Urinary bladder (tissue), 4 donors: ENCODE measurements around the gene GFER. TPM values are rescaled to one million over a fixed set of nuclear protein-coding genes. Genes with fewer than 3 reads are reported as not detected.
A peak's percentile ranks its signal among the peaks of the same experiment; 100 is the strongest.
"Not testable (repeated sequence)": the region's sequence is repeated elsewhere in the genome, so short reads cannot be mapped to it uniquely, and the experiment has no call there.

ENCODE experiments used
- DNase-seq: peaks from one replicate; pipeline ENCODE4 v3.0.0-alpha.2; 2015; ENCODE audit errors: extremely low spot score
- H3K27ac ChIP-seq: one replicate; pipeline ENCODE4 v1.5.1; 2013; ENCODE audit warnings: low read depth, mild to moderate bottlenecking, moderate library complexity
- H3K36me3 ChIP-seq: one replicate; pipeline ENCODE4 v1.6.1; 2013; ENCODE audit warnings: mild to moderate bottlenecking, moderate library complexity; ENCODE audit not compliant: insufficient read depth
- H3K4me1 ChIP-seq: one replicate; pipeline ENCODE4 v1.6.1; 2013; ENCODE audit warnings: mild to moderate bottlenecking, moderate library complexity; ENCODE audit not compliant: insufficient read depth
- H3K4me3 ChIP-seq: one replicate; pipeline ENCODE4 v1.5.1; 2013; ENCODE audit warnings: low read depth, low read length
- WGBS: extraction: QIAGEN DNeasy Blood & Tissue Kit; methylation state at CpG from one replicate; pipeline ENCODE4 v1.1.7; 2013; 5-methylcytosine and 5-hydroxymethylcytosine counted together
- polyA plus RNA-seq: library from polyadenylated mRNA; stranded (reverse); fragments of 200-250 nt; gene quantifications from one replicate; pipeline ENCODE4 v1.2.3, GENCODE V29; 2013
- total RNA-seq: library from RNA; depleted of rRNA; stranded (reverse); fragments of >200 nt; gene quantifications from one replicate; pipeline ENCODE4 v1.2.3, GENCODE V29; 2014
- donor health status: healthy with polysubstance abuse.
- donor health status: healthy.

Gene GFER
- total and polyA plus RNA-seq, 2 donors = 7.7 to 27.8 TPM

DNA sequence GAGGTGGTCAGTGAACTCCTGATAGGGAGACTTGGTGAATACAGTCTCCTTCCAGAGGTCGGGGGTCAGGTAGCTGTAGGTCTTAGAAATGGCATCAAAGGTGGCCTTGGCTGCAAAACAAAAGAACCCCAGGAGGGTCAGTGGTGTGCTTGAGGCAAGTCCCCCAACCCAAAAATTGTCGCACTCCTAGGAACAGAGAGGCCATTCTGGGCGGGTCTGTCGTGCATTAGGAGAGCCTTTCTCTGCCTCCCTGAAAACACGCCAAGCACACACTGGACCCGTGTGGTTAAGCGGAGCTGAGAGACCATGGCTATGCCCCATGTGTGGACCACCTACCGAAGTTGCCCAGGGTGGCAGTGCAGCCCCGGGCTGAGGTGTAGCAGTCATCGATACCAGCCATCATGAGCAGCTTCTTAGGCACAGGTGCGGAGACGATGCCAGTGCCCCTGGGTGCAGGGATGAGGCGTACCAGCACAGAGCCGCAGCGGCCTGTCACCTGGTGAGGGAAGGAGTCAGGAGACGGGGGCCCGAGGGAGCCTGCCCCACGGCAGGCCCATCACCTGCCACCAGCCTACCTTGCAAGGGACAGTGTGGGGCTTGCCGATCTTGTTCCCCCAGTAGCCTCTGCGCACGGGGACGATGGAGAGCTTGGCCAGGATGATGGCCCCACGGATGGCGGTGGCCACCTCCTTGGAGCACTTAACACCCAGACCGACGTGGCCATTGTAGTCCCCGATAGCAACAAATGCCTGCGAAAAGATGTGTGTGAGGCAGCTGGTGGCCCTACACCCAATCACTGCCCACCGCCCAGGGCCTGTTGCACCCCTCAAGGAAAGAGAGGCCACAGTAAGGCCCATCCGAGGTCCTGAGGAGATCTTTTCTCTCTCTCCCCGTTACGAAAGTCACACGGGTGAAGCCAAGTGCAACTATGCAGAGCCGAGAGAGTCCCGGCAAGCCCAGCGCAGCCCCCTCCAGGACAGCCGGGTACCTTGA lies 21.5 kb upstream of the GFER start:
- not testable (repeated sequence) for H3K4me1 ChIP-seq, DNase-seq, H3K36me3 ChIP-seq, H3K4me3 ChIP-seq, H3K27ac ChIP-seq
- WGBS = 89% methylated on average over 37 of the region's 37 CpGs

DNA sequence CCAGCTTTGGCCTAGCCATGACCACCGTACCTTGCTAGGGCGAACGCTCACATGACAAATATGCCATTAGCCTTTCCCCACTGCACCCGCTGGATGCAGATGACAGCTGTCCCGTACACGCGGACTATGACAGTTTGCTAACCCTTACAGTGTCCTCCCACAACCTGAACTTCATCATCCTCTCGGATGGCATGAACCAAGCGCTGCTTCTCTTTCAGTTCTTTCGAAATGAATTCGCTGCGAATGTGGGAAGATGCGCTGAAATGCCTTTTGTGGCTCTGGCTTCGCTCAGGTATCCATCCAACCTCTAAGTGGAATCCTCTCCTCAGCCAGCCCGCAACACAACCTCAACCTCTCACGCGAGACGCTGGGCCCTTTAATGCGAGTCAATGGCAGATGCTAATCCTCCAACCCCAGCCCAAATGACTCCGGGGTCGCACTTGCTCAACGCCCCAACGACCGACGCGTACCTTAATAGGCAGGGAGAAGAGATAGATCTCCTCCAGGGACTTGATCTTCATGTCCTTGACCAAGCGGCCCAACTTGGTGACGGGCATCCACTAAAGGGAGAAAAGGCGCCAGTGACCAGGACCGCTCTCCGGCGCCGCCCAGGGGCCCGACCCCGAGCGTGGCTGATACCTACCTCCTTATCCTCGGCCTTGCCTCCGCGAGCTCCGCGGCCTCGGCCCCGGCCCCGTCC lies 20.0 kb upstream of the GFER start:
- WGBS = 9% methylated on average over 44 of the region's 44 CpGs

DNA sequence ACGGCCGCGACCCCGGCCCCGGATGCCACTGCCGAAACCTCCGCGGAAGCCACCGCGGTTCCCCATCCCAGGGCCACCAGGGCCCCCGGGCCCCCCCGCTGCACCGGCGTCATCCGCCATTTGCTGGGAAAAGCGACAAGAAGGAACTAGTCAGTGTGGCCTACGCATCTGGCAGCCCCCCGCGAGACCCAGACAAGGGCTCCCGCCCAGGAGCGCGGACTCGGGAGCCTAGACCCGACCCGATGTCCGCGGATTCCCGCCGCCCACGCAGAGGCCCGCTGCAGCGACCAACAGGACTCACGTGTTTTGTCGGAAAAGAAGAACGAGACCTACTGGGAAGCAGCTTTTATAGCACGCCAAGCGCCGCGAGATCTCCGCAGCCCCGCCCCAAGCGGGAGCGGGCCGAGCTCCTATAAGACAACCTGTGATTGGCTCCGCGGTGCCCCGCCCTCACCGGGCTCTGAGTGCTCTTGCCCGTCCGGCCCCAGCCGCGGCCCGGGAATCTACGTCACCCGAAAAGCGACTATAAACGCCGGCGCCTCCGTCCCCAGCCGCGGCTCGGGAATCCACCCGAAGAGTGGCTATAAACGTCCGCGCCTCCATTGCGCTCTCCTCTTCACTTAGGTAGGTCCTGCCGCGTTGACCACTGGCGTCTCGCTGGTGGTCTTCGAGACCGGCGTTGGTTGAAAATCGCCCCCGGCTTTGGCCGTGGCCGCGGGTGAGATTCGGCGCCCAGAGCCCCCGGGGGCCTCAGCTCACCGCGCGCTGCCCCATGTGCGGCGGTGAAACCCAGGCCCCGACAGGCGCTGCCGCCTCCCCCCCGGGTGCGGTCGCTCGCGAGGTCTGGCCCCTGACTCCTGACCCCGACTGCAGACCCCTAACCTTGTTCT lies 19.2 kb upstream of the GFER start, which contains the start of gene RPS2:
Gene RPS2 (minus strand): TSS at position 321 of the 890 bp plus-strand sequence. CDS start 201 bp downstream, at position 120.
- under 1% methylated on average over 97 of the region's 97 CpGs for WGBS
- Histone ChIP-seq H3K36me3 (no peaks in the 10 kb centered on the region), H3K4me1 (no peaks in the 10 kb centered on the region), H3K4me3 (peak within 1 kb of the TSS; percentile 68), H3K27ac (peak within 1 kb of the TSS; percentile 90)
- DNase-seq = peak; percentile 96

More for the DNA sequence above, 20.0 kb upstream of the GFER start:
- H3K4me1 ChIP-seq = no peaks in the 10 kb centered on the region
- H3K4me3 ChIP-seq = peak overlapping the region; percentile 51
- no peaks in the 10 kb centered on the region for H3K36me3 ChIP-seq
- peak overlapping the region; percentile 89 for H3K27ac ChIP-seq
- DNase-seq = no peak

DNA sequence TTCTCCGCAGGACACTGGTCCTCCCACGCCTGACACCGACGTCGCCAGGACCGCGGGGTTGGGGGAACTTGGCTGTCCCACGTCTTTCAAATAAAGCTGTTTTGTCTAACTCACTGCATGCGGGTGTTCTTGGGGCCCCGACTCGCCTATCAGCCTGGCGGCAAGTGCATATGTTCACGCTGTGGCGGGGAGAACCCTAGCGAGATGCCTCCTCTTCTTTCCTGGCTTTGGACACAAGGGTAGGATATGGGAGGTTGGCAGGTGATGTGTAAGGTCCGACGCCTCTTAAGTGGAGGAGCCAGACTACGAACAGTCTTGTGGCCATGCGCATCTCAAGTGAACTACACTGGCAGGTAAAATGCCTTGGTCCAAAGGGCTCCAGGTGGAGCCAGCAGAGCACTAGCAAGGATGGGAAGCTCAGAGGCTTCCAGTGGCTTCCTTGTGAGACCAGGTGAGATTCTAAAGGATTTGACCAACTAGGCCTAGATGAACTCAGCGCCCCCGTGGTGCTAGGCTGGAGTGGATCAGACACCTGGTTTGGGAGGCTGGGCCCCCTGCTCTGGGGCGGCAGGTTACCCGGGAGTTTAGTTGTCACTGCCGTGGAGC lies 18.5 kb upstream of the GFER start:
- peak overlapping the region; percentile 90 for H3K27ac ChIP-seq
- WGBS = 22% methylated on average over 24 of the region's 24 CpGs
- H3K4me1 ChIP-seq = no peaks in the 10 kb centered on the region
- DNase-seq = no peak
- H3K4me3 ChIP-seq = peak overlapping the region; percentile 68
- no peaks in the 10 kb centered on the region for H3K36me3 ChIP-seq

DNA sequence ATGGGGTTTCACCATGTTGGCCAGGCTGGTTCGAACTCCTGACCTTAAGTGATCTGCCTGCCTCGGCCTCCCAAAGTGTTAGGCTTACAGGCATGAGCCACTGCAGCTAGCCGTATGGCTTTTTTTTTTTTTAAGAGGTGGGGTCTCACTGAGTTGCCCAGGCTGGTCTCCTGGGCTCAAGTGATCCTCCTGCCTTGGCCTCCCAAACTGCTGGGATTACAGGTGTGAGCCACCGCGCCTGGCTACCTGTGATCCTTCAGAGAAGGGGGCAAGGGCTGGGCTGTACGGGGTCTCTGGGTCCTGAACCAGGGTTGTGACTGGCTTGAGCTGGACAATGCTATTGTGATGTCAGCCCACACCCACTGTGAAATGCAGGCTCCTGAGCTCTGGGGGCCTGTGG lies 17.5 kb upstream of the GFER start, which contains the start of gene RNF151:
Gene RNF151 (plus strand): TSS at position 397 of the 400 bp plus-strand sequence. CDS start 26 bp downstream, outside the sequence.
- H3K4me1 ChIP-seq = peaks cover 1% of the 10 kb centered on the region
- no peaks in the 10 kb centered on the region for H3K36me3 ChIP-seq
- H3K27ac ChIP-seq = no peak within 1 kb of the TSS
- DNase-seq = no peak
- H3K4me3 ChIP-seq = no peak within 1 kb of the TSS
- WGBS = 97% methylated on average over 6 of the region's 6 CpGs

DNA sequence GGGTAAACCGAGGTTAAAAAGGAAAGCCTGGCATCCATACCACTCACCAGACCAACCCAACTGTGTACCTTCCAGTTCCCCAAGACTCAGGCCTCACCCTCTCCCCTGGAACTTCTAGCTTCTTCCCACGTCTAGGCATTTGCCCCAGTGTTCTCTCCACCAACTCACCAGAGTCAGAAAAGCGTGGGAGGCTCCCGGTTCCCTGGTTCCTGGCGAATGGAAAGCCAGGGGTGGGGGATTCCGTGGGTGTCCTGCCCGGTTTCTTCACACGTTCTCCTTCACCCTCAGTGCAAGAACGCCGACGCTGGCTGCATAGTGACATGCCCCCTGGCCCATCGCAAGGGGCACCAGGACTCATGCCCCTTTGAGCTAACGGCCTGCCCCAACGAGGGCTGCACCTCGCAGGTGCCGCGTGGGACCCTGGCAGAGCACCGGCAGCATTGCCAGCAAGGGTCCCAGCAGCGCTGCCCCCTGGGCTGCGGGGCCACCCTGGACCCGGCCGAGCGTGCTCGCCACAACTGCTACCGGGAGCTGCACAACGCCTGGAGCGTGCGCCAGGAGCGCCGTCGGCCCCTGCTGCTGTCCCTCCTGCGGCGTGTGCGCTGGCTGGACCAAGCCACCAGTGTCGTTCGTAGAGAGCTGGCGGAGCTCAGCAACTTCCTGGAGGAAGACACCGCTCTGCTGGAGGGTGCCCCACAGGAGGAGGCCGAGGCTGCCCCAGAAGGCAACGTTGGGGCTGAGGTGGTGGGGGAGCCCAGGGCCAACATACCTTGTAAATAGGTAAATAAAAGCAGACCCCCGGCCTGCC lies 15.6 kb upstream of the GFER start:
- H3K36me3 ChIP-seq = no peaks in the 10 kb centered on the region
- no peak overlapping the region for H3K4me3 ChIP-seq
- H3K27ac ChIP-seq = no peak overlapping the region
- H3K4me1 ChIP-seq = peaks cover 1% of the 10 kb centered on the region
- no peak for DNase-seq
- WGBS = 88% methylated on average over 41 of the region's 41 CpGs

DNA sequence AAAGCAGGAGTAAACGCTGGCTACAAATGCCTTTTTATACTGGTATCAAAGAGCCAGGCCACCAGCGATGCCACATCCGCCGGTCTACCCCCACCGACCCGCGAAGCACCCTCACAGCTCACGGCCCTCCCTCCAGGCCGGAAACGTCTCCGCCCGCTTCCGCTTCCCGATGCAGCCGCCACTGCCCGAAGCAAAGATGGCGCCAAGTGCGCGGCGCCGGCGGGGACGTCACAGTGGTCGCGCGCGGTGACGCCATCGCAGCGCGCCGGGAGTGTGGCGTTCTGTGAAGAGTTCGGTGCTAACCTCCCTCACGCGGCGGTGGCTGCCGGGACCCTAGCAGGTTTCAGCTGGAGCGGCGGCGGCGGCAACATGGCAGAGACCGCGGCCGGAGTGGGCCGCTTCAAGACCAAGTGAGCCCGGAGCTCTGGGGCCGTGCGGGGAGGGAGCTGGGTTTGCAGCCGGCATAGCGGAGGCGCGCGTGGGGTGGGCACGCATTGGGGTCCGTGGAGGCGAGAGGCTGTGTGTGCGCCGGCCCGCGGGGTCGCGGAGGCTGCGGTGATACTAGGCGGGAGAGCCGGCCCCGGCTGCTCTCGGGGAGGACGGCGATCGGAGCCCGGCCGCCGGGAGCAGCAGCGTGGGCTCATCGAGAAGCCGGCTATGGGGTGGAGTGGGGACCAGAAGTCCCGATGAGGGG lies 12.1 kb upstream of the GFER start, which contains the start of gene TBL3:
Gene TBL3 (plus strand): TSS at position 258 of the 694 bp plus-strand sequence. CDS start 112 bp downstream, at position 370.
- H3K4me3 ChIP-seq = peak within 1 kb of the TSS; percentile 99
- H3K36me3 ChIP-seq = peaks cover 6% of the 10 kb centered on the region
- under 1% methylated on average over 78 of the region's 78 CpGs for WGBS
- peaks cover 1% of the 10 kb centered on the region for H3K4me1 ChIP-seq
- peak within 1 kb of the TSS; percentile 95 for H3K27ac ChIP-seq
- peak; percentile 76 for DNase-seq

DNA sequence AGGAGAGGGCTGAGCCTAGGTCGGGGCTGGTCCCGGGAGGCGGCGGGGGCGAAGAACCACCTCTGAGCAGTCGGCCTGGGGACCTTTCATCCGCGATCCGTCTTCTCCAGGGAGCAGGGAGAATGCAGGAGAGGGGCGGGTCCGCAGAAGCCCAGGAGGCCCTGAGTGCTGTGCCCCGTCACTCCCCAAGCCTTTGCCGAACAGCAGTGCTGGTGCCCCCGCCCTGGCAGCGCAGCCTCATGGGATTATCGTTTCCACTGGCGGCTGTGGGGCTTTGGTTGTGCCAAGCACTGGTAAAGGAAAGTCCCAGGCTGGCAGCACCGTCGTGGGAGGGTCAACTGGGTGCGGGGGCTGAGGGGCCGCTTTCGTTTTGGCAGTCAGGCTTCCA lies 11.5 kb upstream of the GFER start:
- H3K36me3 ChIP-seq = peaks cover 8% of the 10 kb centered on the region

DNA sequence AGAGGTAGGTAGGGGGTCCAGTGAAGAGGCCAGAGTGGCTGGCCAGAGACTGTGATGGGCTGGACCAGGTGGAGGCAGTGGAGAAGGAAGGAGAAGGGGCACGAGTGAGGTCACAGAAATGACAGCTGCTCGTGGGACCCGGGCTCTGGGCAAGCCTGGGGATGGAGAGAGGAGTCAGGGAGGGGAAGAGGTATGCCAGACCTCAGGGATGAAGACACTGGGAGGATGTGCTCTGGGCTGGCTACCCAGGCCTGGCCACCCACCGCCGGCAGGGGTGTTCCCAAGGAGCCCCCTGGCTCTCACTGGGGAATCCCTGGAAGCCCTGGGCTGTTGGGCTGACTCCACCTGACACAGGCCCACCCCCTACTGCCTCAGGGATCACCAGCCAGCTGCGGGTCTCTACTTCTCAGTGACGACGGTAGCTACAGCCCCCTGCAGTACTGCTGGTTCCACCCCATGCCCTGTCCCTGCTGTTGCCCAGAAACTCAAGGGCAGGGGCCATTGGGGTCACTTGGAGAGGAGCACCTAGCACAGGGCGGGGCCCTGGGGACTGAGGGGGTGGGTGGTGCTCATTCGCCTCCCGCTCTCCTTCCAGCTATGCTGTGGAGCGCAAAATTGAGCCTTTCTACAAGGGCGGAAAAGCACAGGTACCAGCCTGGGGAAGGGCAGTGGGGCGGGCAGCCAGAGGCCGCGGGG lies 10.4 kb upstream of the GFER start:
- Histone ChIP-seq H3K4me3 (no peak overlapping the region), H3K27ac (no peak overlapping the region), H3K4me1 (peaks cover 1% of the 10 kb centered on the region), H3K36me3 (peaks cover 10% of the 10 kb centered on the region)
- DNase-seq = no peak
- 92% methylated on average over 16 of the region's 16 CpGs for WGBS

More for the DNA sequence above, 11.5 kb upstream of the GFER start:
- Histone ChIP-seq H3K4me1 (peaks cover 1% of the 10 kb centered on the region), H3K27ac (no peak overlapping the region), H3K4me3 (peak overlapping the region; percentile 99)
- no peak for DNase-seq
- WGBS = 3% methylated on average over 22 of the region's 22 CpGs

DNA sequence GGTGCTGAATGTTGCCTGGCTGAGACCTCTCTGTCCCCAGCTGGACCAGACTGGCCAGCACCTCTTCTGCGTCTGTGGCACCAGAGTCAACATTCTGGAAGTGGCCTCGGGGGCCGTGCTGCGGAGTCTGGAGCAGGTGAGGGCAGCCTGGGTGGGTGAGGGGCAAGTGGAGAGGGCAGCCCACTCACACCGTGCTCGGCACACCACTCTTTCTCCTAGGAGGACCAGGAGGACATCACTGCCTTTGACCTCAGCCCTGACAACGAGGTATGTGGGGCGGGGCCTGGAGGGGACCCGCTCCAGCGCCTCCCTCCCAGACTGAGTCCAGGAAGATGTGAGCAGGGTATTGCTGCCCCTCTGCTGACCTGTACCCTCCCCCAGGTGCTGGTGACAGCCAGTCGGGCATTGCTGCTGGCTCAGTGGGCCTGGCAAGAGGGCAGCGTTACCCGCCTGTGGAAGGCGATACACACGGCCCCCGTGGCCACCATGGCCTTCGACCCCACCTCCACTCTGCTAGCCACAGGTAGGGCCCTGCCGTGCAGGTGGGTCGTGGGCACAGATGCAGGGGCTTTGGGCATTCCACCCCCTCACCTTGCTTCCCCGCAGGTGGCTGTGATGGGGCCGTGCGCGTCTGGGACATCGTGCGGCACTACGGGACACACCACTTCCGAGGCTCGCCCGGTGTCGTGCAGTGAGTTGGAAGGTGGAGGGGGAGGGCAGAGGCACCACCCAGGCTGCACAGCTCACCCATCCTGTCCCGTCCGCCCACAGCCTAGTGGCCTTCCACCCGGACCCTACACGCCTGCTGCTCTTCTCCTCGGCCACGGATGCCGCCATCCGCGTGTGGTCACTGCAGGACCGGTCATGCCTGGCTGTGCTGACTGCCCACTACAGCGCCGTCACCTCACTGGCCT lies 9.6 kb upstream of the GFER start:
- Histone ChIP-seq H3K4me1 (peaks cover 1% of the 10 kb centered on the region), H3K4me3 (no peak overlapping the region), H3K27ac (no peak overlapping the region), H3K36me3 (peaks cover 10% of the 10 kb centered on the region)
- WGBS = 94% methylated on average over 42 of the region's 42 CpGs
- DNase-seq = no peak
